ENCODE measurements around the gene GABRR3. TPM values are rescaled to one million over a fixed set of nuclear protein-coding genes. Genes with fewer than 3 reads are reported as not detected.

The GABRR3 gene
- total and polyA plus RNA-seq, 2 donors (not counting 1 experiment from before 2014, with no cell fraction given): not detected

- no peak for TF ChIP-seq CTCF (conservative IDR thresholded peaks at IDR 0.05 in 1 of 2, IDR thresholded peaks at IDR 0.05 in 1 of 2; ENCODE audit: low read depth in 1 of 2, low read length in 2 of 2)
- TF ChIP-seq EZH2 (IDR thresholded peaks at IDR 0.05; ENCODE audit: low read length, missing control alignments): no peak
- Histone ChIP-seq H2AFZ (ENCODE audit: low read length) (no peak overlapping the region), H3K9ac (ENCODE audit: insufficient read depth, low read length) (no peak overlapping the region), H3K27ac (ENCODE audit: insufficient read depth, low read length) (no peak overlapping the region), H3K9me3 (ENCODE audit: control insufficient read depth, insufficient read depth, low read depth, low read length) (no peaks in the 10 kb centered on the region), H3K4me1 (ENCODE audit: control insufficient read depth, extremely low read depth, insufficient read depth, low read length) (no peaks in the 10 kb centered on the region), H3K4me3 (replicated peaks in 1 of 4; ENCODE audit: control extremely low read depth in 1 of 4, insufficient read depth in 1 of 4, low read depth in 3 of 4, low read length in 4 of 4) (no peak overlapping the region), H3K79me2 (ENCODE audit: control insufficient read depth, insufficient read depth, low read length) (no peaks in the 10 kb centered on the region), H3K27me3 (ENCODE audit: control insufficient read depth, insufficient read depth, low read length) (no peaks in the 10 kb centered on the region), H3K36me3 (ENCODE audit: control insufficient read depth, insufficient read depth, low read length) (no peaks in the 10 kb centered on the region), H4K20me1 (ENCODE audit: control insufficient read depth, extremely low read depth, insufficient read depth, low read length) (no peaks in the 10 kb centered on the region), H3K4me2 (ENCODE audit: extremely low read depth, insufficient read depth, low read length) (no peak overlapping the region)
- DNase-seq (ENCODE audit: low read depth in 2 of 2): no peak
These were observed 20.9 kb upstream of the GABRR3 start for GRCh38 chr3:98056035-98056434.

GRCh38 chr3:98049271-98049670, 14.2 kb upstream of the GABRR3 start:
- DNase-seq (ENCODE audit: low read depth in 2 of 2): no peak
- Histone ChIP-seq H3K9ac (ENCODE audit: insufficient read depth, low read length) (no peak overlapping the region), H3K9me3 (ENCODE audit: control insufficient read depth, insufficient read depth, low read depth, low read length) (no peaks in the 10 kb centered on the region), H2AFZ (ENCODE audit: low read length) (no peak overlapping the region), H3K4me2 (ENCODE audit: extremely low read depth, insufficient read depth, low read length) (no peak overlapping the region), H3K79me2 (ENCODE audit: control insufficient read depth, insufficient read depth, low read length) (no peaks in the 10 kb centered on the region), H3K4me1 (ENCODE audit: control insufficient read depth, extremely low read depth, insufficient read depth, low read length) (no peaks in the 10 kb centered on the region), H3K27ac (ENCODE audit: insufficient read depth, low read length) (no peak overlapping the region), H3K36me3 (ENCODE audit: control insufficient read depth, insufficient read depth, low read length) (no peaks in the 10 kb centered on the region), H3K27me3 (ENCODE audit: control insufficient read depth, insufficient read depth, low read length) (no peaks in the 10 kb centered on the region), H3K4me3 (replicated peaks in 1 of 4; ENCODE audit: control extremely low read depth in 1 of 4, insufficient read depth in 1 of 4, low read depth in 3 of 4, low read length in 4 of 4) (no peak overlapping the region), H4K20me1 (ENCODE audit: control insufficient read depth, extremely low read depth, insufficient read depth, low read length) (no peaks in the 10 kb centered on the region)
- TF ChIP-seq EZH2 (IDR thresholded peaks at IDR 0.05; ENCODE audit: low read length, missing control alignments) (no peak), CTCF (conservative IDR thresholded peaks at IDR 0.05 in 1 of 2, IDR thresholded peaks at IDR 0.05 in 1 of 2; ENCODE audit: low read depth in 1 of 2, low read length in 2 of 2) (no peak)

GRCh38 chr3:98048586-98048985, 13.5 kb upstream of the GABRR3 start:
- no peak overlapping the region for H3K9ac ChIP-seq (ENCODE audit: insufficient read depth, low read length)
- no peak overlapping the region for H3K4me2 ChIP-seq (ENCODE audit: extremely low read depth, insufficient read depth, low read length)
- H2AFZ ChIP-seq (ENCODE audit: low read length): no peak overlapping the region
- H3K36me3 ChIP-seq (ENCODE audit: control insufficient read depth, insufficient read depth, low read length): no peaks in the 10 kb centered on the region
- TF ChIP-seq EZH2 (IDR thresholded peaks at IDR 0.05; ENCODE audit: low read length, missing control alignments) (no peak), CTCF (conservative IDR thresholded peaks at IDR 0.05 in 1 of 2, IDR thresholded peaks at IDR 0.05 in 1 of 2; ENCODE audit: low read depth in 1 of 2, low read length in 2 of 2) (no peak)
- H4K20me1 ChIP-seq (ENCODE audit: control insufficient read depth, extremely low read depth, insufficient read depth, low read length): no peaks in the 10 kb centered on the region
- no peaks in the 10 kb centered on the region for H3K9me3 ChIP-seq (ENCODE audit: control insufficient read depth, insufficient read depth, low read depth, low read length)
- H3K79me2 ChIP-seq (ENCODE audit: control insufficient read depth, insufficient read depth, low read length): no peaks in the 10 kb centered on the region
- H3K27me3 ChIP-seq (ENCODE audit: control insufficient read depth, insufficient read depth, low read length): no peaks in the 10 kb centered on the region
- no peak overlapping the region for H3K4me3 ChIP-seq (replicated peaks in 1 of 4; ENCODE audit: control extremely low read depth in 1 of 4, insufficient read depth in 1 of 4, low read depth in 3 of 4, low read length in 4 of 4)
- H3K4me1 ChIP-seq (ENCODE audit: control insufficient read depth, extremely low read depth, insufficient read depth, low read length): no peaks in the 10 kb centered on the region
- no peak for DNase-seq (ENCODE audit: low read depth in 2 of 2)
- H3K27ac ChIP-seq (ENCODE audit: insufficient read depth, low read length): no peak overlapping the region
